EH (cell line): ENCODE results near the gene PRKG2.

Experiments
- DNase-seq: peaks from one replicate; pipeline ENCODE4 v3.0.0-alpha.2; 2015; ENCODE audit warnings: low read depth

Gene PRKG2

GRCh38 chr4:81093720-81094401, 121.2 kb downstream of the PRKG2 start:
- DNase-seq, result no peak

GRCh38 chr4:81085979-81086378, 129.0 kb downstream of the PRKG2 start:
- DNase-seq, result no peak

- DNase-seq, result no peak
Measured at GRCh38 chr4:81085291-81085690, 129.7 kb downstream of the PRKG2 start.

GRCh38 chr4:81084634-81085033, 130.4 kb downstream of the PRKG2 start:
- DNase-seq, result no peak

- DNase-seq, result peak; percentile 9
Measured at GRCh38 chr4:81084029-81084428, 131.0 kb downstream of the PRKG2 start.

GRCh38 chr4:81081156-81081555, 133.9 kb downstream of the PRKG2 start:
- no peak for DNase-seq

- DNase-seq, result no peak
Measured at GRCh38 chr4:81071013-81071412, 144.0 kb downstream of the PRKG2 start.

- DNase-seq, result peak; percentile 78
Measured at GRCh38 chr4:81069706-81070331, 145.2 kb downstream of the PRKG2 start.

- DNase-seq, result no peak
Measured at GRCh38 chr4:81065446-81065845, 149.6 kb downstream of the PRKG2 start.

- no peak for DNase-seq
Measured at GRCh38 chr4:81062001-81062400, 153.0 kb downstream of the PRKG2 start.

GRCh38 chr4:81061344-81061730, 153.7 kb downstream of the PRKG2 start:
- no peak for DNase-seq

GRCh38 chr4:81060587-81061343, 154.3 kb downstream of the PRKG2 start:
- DNase-seq, result no peak

- DNase-seq, result no peak
Measured at GRCh38 chr4:81058621-81059020, 156.4 kb downstream of the PRKG2 start.

GRCh38 chr4:81052119-81053068, 162.6 kb downstream of the PRKG2 start:
- DNase-seq, result peak; percentile 57

GRCh38 chr4:81049907-81050306, 165.1 kb downstream of the PRKG2 start:
- DNase-seq, result no peak

- DNase-seq, result no peak
Measured at GRCh38 chr4:81049330-81049729, 165.7 kb downstream of the PRKG2 start.

GRCh38 chr4:81042578-81043365, 172.2 kb downstream of the PRKG2 start:
- no peak for DNase-seq

- peak; percentile 40 for DNase-seq
Measured at GRCh38 chr4:81040012-81040659, 174.9 kb downstream of the PRKG2 start.

GRCh38 chr4:81039351-81039972, 175.6 kb downstream of the PRKG2 start:
- no peak for DNase-seq

- no peak for DNase-seq
Measured at GRCh38 chr4:81038636-81039350, 176.2 kb downstream of the PRKG2 start.
